Suppressor macrophage treated with lipopolysaccharide for 1 hour (primary cell): ENCODE measurements around the gene STAG3.
"Not testable (repeated sequence)": the region's sequence is repeated elsewhere in the genome, so short reads cannot be mapped to it uniquely, and the experiment has no call there.

Source experiments
- DNase-seq, 3 donors: peaks; one replicate each; pipeline ENCODE4 v3.0.0-alpha.2; 2020 to 2022

Gene STAG3

GRCh38 chr7:100248483-100248882 is 70.8 kb downstream of the STAG3 start:
- DNase-seq = no peak

- no peak for DNase-seq
These were observed 79.3 kb downstream of the STAG3 start for GRCh38 chr7:100257017-100257416.

GRCh38 chr7:100259984-100260383 is 82.3 kb downstream of the STAG3 start:
- DNase-seq = not testable (repeated sequence)

GRCh38 chr7:100262896-100263295 is 85.2 kb downstream of the STAG3 start:
- not testable (repeated sequence) for DNase-seq
